Lung (tissue), 12 donors: Measurements from ENCODE around the gene PRKCE. TPM values are rescaled to one million over a fixed set of nuclear protein-coding genes. Genes with fewer than 3 reads are reported as not detected.
A peak's percentile ranks its signal among the peaks of the same experiment; 100 is the strongest.

Experiments used
- ATAC-seq: fragments of 200-7000 bp; cut with Tn5 transposase; one replicate; pipeline ENCODE4 v1.9.1; 2020; ENCODE audit warnings: moderate number of reproducible peaks; ENCODE audit not compliant: insufficient read depth, low FRiP score
- DNase-seq, 3 donors: peaks; one replicate each; pipeline ENCODE4 v3.0.0-alpha.2; 2013 to 2017
- H3K27ac ChIP-seq, 2 donors: one replicate each; pipeline ENCODE4 v1.5.1; 2013; ENCODE audit warnings: mild to moderate bottlenecking in 2 of 2, moderate library complexity in 2 of 2, control low read depth in 1 of 2, inconsistent platforms in 1 of 2, low read depth in 1 of 2, low read length in 1 of 2
- H3K27me3 ChIP-seq, 3 donors: one replicate each; pipeline ENCODE4 v1.5.1; 2013; ENCODE audit warnings: low read length in 2 of 3; ENCODE audit not compliant: control insufficient read depth in 3 of 3, insufficient read depth in 3 of 3
- H3K36me3 ChIP-seq, 4 donors: one replicate each; pipeline ENCODE4 v1.5.1; 2013; ENCODE audit warnings: low read length in 4 of 4, mild to moderate bottlenecking in 1 of 4, moderate library complexity in 1 of 4; ENCODE audit not compliant: control insufficient read depth in 4 of 4, insufficient read depth in 4 of 4
- H3K4me1 ChIP-seq, 5 donors: one replicate each; pipeline ENCODE4 v1.5.1; 2013; ENCODE audit warnings: low read length in 5 of 5, mild to moderate bottlenecking in 2 of 5, moderate library complexity in 1 of 5; ENCODE audit not compliant: control insufficient read depth in 5 of 5, insufficient read depth in 5 of 5
- H3K4me3 ChIP-seq: one replicate; pipeline ENCODE4 v1.5.1; 2013; ENCODE audit warnings: mild to moderate bottlenecking, control low read depth, moderate library complexity
- H3K9ac ChIP-seq, 2 donors: one replicate each; pipeline ENCODE4 v1.5.1; 2013; ENCODE audit warnings: low read length in 2 of 2, control low read depth in 1 of 2; ENCODE audit not compliant: insufficient read depth in 1 of 2
- H3K9me3 ChIP-seq, 4 donors: one replicate each; pipeline ENCODE4 v1.5.1; 2013; ENCODE audit warnings: low read length in 3 of 4, mild to moderate bottlenecking in 1 of 4, moderate library complexity in 1 of 4; ENCODE audit not compliant: control insufficient read depth in 4 of 4, insufficient read depth in 3 of 4
- WGBS, 2 donors: extraction: QIAGEN DNeasy Blood & Tissue Kit; methylation state at CpG; one replicate each; pipeline ENCODE4 v1.1.7; 2013; 5-methylcytosine and 5-hydroxymethylcytosine counted together
- polyA plus RNA-seq, 2 donors: library from polyadenylated mRNA; stranded (reverse); fragments of 200-250 nt; gene quantifications; one replicate each; pipeline ENCODE4 v1.2.1, GENCODE V29; 2013
- total RNA-seq, 2 donors: library from RNA; depleted of rRNA in 1 of 2; stranded (reverse); fragments of >200 nt in 1 of 2; gene quantifications; one replicate each; pipeline ENCODE4 v1.2.1, GENCODE V29; 2014 to 2021
- TF ChIP-seq, protein P1 (sequence below): IDR thresholded peaks from 2 replicates; pipeline ENCODE4 v1.5.1; 2012; ENCODE audit warnings: mild to moderate bottlenecking; ENCODE audit errors: control extremely low read depth, extremely low read depth
- donor health status: control.
- donor health status: control.
- donor health status: Bipolar disorder and iron deficiency.
- donor health status: healthy.
- donor health status: DM: yes; HTN: yes; CAD: no.

The PRKCE gene
- total and polyA plus RNA-seq, 4 donors = 12.5 to 82.2 (median 32.1) TPM

DNA sequence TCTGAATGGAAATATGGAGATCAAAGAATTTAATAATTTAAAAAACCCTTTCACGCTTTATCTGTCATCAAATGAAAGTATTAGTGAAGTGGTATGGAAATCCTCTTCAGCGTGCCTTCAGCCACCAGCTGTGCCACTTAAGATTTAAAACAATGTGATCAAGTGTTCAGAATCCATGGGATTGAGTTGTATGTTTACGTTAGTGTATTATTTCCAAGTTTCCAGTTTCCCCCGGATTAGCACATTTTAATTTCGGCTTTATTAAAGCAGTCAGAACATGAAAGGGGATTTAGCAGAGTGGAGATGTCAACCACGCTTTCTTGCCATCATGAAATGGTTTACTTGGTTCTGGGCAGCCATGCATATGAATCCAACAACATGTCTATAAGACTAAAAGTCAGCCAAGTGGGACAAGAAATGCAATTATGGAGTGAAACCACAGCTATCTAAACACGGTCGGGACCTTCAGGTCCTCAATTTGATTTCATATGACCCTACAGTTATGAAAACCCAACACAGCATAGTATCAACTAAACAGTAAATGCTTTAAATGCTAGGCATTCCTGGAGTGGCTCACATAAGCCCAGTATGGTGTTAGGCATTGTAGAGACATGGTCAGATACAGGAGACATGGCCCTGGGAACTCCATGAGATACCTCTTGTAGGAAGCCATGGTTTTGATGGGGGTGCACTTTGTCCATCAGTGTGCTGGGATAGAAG lies 420.8 kb downstream of the PRKCE start:
- WGBS, 2 donors = 75 to 84% methylated on average over 8 of the region's 8 CpGs
- no peak overlapping the region for H3K4me3 ChIP-seq

DNA sequence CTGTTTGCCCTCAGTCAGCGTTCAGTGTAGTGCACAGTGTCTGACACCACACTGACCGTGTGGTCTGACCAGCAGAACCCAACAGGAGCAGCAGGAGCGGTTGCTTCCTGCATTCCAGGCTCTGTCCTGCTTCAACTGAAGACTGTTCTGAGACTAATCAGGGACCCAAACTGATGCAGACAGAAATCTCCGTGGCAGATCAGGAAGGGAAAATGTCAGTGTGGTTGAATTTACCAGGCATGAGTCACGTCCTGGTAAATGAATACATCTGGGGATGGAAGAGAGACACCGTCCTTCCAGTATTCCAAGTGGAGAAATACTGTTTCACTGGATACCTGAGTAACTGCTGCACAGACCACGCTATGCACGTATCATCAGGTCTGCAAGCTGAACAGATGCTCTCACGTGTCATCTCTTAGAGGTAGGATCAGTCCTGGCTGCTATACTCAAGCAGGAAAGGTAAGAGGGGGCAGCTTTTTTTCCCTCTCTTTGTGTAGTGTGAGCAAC lies 422.1 kb downstream of the PRKCE start:
- peaks cover 0 to 3% (median 0%) of the 10 kb centered on the region in 4 donors for H3K36me3 ChIP-seq
- H3K27ac ChIP-seq = peak overlapping the region; percentile 13 to 73
- H3K27me3 ChIP-seq = no peaks in the 10 kb centered on the region
- 57 to 71% methylated on average over 9 of the region's 9 CpGs for WGBS, 2 donors
- no peak for ATAC-seq
- H3K4me1 ChIP-seq = peaks cover 0 to 14% (median 0%) of the 10 kb centered on the region in 5 donors
- TF ChIP-seq, protein P1, sequence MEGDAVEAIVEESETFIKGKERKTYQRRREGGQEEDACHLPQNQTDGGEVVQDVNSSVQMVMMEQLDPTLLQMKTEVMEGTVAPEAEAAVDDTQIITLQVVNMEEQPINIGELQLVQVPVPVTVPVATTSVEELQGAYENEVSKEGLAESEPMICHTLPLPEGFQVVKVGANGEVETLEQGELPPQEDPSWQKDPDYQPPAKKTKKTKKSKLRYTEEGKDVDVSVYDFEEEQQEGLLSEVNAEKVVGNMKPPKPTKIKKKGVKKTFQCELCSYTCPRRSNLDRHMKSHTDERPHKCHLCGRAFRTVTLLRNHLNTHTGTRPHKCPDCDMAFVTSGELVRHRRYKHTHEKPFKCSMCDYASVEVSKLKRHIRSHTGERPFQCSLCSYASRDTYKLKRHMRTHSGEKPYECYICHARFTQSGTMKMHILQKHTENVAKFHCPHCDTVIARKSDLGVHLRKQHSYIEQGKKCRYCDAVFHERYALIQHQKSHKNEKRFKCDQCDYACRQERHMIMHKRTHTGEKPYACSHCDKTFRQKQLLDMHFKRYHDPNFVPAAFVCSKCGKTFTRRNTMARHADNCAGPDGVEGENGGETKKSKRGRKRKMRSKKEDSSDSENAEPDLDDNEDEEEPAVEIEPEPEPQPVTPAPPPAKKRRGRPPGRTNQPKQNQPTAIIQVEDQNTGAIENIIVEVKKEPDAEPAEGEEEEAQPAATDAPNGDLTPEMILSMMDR = no peak
- peak overlapping the region; percentile 22 for H3K4me3 ChIP-seq
- DNase-seq = no peak
- no peak overlapping the region for H3K9ac ChIP-seq
- H3K9me3 ChIP-seq = no peaks in the 10 kb centered on the region

More for the DNA sequence above, 420.8 kb downstream of the PRKCE start:
- TF ChIP-seq, protein P1 = no peak
- no peak overlapping the region for H3K9ac ChIP-seq
- H3K9me3 ChIP-seq = no peaks in the 10 kb centered on the region
- peaks cover 0 to 14% (median 0%) of the 10 kb centered on the region in 5 donors for H3K4me1 ChIP-seq
- peak overlapping the region in 1 of 2 donors; percentile 17 for H3K27ac ChIP-seq
- H3K36me3 ChIP-seq = peaks cover 0 to 3% (median 0%) of the 10 kb centered on the region in 4 donors
- peak in 1 of 3 donors; percentile 45 for DNase-seq
- no peak for ATAC-seq
- no peaks in the 10 kb centered on the region for H3K27me3 ChIP-seq

DNA sequence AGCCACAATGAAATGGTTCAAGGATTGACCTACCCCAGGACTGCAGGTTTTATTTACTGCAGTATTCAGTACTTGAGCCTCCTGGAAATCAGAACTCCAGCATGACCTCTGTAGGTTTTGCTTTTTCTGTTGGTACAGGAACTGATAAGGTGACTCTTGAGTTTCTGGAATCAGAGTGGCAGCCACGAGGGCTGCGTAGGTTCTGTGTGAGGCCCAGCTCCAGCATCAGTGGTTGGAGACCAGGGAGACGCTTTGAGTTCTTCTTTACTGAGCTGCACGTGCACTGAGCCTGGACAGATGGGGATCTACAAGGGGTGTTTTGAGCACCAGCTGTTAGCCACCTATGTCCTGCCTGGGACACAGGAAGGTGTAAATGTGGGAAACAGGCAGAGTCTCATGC lies 423.0 kb downstream of the PRKCE start:
- TF ChIP-seq, protein P1 = no peak
- Histone ChIP-seq H3K9me3 (no peaks in the 10 kb centered on the region), H3K4me1 (peaks cover 0 to 14% (median 0%) of the 10 kb centered on the region in 5 donors), H3K9ac (no peak overlapping the region), H3K27me3 (no peaks in the 10 kb centered on the region), H3K36me3 (peaks cover 0 to 3% (median 0%) of the 10 kb centered on the region in 4 donors), H3K27ac (peak overlapping the region in 1 of 2 donors; percentile 78), H3K4me3 (peak overlapping the region; percentile 40)
- no peak for DNase-seq
- no peak for ATAC-seq
- WGBS, 2 donors = 62 to 65% methylated on average over 4 of the region's 4 CpGs
